NCI-H2227 treated with DMSO at 0.1 percent for 48 hours (cell line): Measurements from ENCODE around the gene ZBTB7C.
"Not testable (repeated sequence)": the region's sequence is repeated elsewhere in the genome, so short reads cannot be mapped to it uniquely, and the experiment has no call there.

Experiments
- DNase-seq: peaks from one replicate; lab custom pipeline; 2025; lab: John Stamatoyannopoulos, UW

The ZBTB7C gene

GRCh38 chr18:48408727-48409590 lies at the start of gene ZBTB7C:
Gene ZBTB7C, minus strand, starts transcription at chr18:48409383.
- DNase-seq = peak; percentile 34

DNA sequence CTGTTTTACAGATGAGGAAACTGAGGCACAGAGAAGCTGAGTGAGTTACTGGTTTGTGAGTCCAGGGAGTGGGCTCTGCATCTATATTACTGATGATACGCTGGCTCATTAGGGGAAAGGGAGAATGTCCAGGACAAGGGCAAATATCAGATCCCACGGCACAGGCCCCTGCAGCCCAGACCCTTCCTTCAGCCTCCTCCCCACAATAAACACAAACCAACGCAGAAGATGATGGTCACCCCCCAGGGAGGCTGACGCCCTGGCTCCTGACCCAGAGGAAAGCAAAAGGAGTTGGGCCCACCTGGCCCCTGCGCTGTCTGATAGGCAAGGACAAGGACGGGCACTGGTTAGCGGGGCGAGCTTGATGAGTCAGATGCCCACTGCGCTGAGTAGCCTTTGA lies 47.7 kb upstream of the ZBTB7C start:
- DNase-seq = no peak

GRCh38 chr18:48455555-48456478 lies 46.6 kb upstream of the ZBTB7C start:
- no peak for DNase-seq

DNA sequence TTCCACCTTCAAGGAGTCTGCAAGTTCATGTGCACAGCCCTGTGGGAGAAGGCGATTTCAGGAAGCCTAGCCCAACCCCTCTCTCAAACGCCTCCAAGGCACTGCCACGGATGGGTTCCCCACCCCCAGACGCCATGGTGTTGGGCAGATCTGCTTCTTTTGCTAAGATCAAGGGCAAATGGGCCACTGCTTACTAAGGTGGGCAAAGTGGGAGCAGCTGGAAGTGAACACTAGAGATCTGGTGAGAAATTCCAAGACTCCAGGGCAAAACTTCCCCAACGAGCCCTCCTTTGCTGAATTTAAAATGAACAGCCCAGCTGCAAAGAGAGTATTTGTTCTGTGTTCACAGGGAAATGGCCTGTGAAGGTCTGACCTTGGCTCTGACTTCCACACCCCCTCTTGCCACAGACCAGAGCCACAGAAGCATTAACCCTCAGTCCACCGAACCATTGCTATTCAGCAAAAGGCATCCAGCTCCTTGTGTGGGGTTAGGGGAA lies 45.1 kb upstream of the ZBTB7C start:
- DNase-seq = no peak

DNA sequence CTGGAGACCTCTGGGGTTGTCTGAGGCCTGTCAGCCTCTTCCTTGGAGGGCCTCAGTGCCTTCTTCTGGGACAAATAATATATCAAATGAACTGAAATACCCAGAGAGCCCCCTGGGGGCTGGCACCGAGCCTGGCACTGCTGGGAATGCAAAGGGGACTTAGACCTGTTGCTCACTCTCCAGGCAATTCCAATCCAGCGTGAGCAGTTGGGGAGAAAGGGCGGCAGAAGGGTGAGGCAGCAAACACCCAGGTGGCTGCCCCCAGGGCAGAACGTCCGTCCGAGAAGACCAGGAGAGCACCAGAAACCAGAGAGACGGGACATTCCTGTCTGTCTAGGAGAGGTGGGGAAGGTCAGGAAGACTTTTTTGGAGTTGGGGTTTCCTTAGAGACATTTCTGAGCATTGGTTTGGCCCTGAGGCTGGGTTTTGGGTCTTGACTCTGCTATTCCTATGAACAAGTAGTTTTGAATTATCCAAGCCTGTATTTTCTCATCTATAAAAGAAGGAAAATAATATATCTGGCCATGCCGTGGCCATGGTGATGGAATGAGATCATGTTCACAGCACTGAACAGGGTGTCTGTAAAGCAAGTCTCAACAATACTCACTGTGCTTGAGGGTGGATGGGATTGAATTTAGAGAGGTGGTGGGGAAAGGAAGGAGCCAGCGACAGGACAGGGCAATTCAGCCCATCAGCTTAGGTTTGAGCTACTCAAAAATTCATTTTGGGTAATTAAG lies 44.3 kb upstream of the ZBTB7C start:
- DNase-seq = no peak

- DNase-seq = peak; percentile 60
Observed at GRCh38 chr18:48452861-48453323, 43.7 kb upstream of the ZBTB7C start.

DNA sequence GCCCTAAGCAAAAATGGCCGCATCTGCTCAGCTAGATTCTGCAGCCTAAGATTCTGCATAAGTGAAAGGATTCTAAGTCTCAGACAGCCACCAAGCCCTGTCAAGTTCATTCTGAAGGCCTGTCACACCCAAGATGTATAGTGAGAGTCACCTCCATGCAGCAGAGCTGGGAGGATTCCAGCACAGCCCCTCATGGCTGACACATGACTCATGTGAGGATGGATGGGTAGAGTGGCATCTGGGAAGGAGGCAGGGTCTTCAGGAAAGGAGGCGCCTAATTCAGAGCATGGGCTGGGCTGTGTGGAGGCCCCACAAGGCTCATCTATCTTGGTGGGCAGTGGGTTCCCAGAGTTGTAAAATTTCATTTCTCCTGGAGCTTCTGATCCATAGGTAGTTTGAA lies 41.5 kb upstream of the ZBTB7C start:
- DNase-seq = no peak

DNA sequence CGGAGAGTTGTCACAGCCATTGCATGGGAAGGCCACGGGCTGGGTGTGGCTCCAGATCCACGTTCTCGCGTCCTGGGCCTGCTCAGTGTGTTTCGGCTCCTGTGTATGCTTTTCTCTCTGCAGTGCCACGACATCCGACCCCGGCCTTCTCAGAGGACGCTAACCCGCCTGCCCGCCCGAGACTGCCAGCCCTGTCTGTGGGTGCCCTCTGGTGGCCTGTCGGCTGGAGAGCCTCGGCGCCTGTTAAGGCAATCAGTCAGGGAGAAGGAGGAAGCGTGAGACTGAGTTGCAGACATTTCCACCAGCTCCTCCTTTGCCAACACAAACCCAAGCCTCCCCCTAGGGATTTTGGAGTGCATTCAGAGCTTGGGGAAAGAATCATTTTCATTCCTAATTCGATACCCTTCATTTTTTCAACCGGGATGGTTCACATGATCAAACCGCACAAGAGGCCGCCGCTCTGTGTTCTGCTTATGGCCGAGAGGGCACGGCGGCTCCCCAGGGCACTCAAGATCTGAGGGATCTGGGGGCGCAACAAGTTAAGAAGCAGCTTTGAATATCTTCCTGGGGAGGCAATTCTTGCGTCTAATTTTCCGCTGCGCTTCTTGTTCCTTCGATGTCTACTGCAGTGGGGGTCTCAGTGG lies 37.5 kb upstream of the ZBTB7C start:
- DNase-seq = peak; percentile 58

DNA sequence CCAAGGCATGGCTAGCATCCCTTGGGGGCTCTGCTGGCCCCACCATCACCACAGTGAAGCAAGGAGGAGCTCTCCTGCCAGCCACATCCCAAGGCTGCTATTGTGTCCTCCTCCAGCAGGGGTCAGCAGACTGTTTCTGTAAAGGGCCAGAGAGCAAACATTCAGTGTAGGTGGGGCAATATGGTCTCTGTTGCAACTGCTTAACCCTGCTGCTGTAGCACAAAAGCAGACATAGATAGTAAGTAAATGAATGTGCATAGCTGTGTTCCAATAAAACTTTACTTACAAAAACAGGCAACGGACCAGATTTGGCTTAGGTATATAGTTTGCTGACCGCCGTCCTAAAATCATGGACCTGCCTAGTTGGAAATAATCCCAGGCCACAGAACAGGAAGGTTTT lies 36.4 kb upstream of the ZBTB7C start:
- peak; percentile 44 for DNase-seq

DNA sequence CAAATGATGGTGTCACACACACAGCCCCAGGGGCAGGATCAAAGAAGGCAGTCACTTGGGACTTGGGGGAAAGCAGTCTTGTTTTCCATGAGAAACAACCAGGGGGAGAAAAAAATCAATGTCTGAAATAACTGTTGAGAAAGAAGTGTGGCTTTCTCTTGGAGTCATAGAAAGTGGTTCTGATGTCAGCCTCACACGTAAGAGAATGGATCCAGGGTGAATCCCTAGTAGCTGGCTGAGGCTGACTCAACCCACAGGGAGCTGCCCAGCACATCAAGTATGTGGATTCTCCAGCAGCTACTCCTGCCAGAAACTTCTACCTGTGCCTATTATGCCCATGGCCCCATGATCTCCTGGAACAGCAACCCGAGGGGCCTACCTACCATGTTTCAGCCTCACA lies 33.6 kb upstream of the ZBTB7C start:
- no peak for DNase-seq

- no peak for DNase-seq
Observed at GRCh38 chr18:48441405-48441881, 32.3 kb upstream of the ZBTB7C start.

DNA sequence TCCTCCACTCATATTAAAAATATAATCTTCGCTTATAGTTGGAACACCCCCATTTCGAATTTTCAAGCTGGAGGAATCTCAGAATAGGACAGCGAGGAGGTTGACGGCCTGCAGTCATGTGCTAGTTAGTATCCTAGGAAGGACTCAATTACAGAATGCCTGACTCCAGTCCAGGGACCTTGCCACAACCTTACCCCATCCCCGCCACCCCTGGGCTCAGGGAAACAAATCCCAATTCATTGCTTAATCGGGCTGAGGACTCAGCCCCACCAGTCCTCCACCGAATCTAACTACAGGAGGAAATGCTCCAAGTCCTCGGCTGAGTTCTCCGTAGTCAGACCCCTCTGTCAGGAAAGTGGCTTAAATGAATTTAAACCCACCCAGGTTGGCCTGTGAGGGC lies 31.7 kb upstream of the ZBTB7C start:
- DNase-seq = no peak

DNA sequence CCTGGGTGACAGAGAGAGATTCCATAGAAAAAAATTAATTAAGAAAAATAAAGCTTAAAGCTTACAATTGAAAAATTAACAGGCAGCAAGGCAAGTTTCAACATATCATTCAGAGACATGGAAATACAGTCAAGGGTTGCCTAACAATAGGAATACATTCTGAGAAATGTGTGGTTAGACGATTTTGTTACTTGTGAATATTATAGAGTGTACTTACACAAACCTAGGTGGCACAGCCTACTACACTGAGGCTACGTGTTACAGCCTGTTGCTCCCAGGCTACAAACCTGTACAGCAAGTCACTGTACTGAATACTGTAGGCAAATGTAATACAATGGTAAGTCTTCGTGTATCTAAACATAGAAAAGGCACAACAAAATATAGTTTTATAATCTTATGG lies 27.7 kb upstream of the ZBTB7C start:
- DNase-seq = no peak

DNA sequence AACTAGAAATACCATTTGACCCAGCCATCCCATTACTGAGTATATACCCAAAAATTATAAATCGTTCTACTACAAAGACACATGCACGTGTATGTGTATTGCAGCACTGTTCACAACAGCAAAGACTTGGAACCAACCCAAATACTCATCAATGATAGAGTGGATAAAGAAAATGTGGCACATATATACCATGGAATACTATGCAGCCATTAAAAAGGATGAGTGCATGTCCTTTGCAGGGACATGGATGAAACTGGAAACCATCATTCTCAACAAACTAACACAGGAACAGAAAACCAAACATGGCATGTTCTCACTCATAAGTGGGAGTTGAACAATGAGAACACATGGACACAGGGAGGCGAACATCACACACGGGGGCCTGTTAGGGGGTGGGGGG lies 25.2 kb upstream of the ZBTB7C start:
- not testable (repeated sequence) for DNase-seq

DNA sequence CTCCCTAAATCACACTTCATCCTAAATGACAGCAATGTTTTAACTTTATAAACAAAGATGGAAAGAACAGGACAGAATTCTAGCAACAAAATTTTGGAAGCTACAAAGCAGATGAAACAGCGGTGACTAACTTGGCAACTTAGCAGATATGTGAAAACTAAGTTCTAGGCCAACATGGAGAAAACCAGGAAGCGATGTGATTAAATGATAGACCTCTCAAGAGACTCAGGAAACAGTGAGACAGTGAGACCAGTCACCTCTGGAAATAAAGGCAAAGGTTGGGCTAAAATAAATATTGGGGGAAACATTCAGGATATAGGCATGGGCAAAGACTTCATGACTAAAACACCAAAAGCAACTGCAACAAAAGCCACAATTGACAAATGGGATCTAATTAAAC lies 24.4 kb upstream of the ZBTB7C start:
- no peak for DNase-seq

GRCh38 chr18:48430150-48430549 lies 21.0 kb upstream of the ZBTB7C start:
- DNase-seq = no peak

DNA sequence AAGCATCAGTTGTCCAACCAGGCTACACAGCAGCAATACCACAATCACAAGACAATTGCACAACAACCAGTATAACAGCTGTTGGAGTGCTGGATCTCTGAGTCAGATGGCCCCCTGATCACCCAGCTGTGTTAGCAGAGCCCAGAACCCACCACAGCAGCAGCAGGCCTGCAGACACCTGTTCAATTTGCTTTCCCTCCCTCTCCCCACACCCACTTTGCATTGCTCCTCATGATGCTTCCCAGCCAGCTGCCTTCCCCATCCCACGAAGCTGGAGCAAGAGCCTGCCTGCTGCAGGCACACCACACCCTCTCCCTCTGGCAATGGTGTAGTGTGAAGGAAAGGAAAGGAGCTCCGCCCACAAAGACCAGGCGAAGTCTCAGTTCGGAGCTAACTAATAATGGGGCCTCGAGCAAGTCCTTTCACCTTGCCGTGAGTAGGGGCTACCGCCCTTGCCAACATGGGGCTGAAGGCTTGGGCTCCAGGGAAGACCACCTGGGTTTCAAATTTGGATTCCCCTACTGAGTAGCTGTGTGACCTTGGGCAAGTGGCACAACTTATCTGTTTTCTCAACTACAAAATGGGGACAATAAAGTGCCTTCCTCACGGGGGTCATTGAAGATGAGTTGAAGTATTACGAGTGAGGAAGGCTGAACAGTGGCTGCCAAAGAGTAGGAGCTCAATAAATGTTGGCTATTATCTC lies 19.4 kb upstream of the ZBTB7C start:
- DNase-seq = no peak

DNA sequence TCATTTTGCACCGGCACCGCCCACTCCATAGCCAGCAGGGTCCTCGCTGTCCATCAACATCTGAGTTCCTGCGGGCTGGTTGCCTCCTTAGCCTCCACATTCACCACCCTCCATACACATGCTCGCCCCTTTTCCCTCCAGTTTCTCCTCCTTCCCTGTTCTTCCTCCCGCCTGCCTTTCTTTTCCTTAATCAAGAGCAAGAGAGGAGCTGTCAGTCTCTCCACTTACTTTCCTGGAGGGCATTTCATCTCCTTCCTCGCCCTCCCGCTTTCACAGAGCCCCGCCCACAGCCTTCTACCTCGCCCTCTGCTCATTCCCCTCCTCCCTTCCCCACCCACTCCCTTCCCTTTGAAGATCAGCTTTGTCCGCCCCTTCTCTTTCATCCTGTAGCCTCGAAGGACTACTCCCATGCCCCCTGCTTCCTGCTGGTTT lies 13.8 kb upstream of the ZBTB7C start:
- DNase-seq = no peak

- DNase-seq = no peak
Observed at GRCh38 chr18:48419277-48420022, 10.3 kb upstream of the ZBTB7C start.
